Measurements from ENCODE around the gene SEC24B.

- TF ChIP-seq CTCF (IDR thresholded peaks at IDR 0.05) (no peak), POLR2A (IDR thresholded peaks at IDR 0.05) (peak in 1 of 2 donors; percentile 8)
Observed at GRCh38 chr4:109385260-109385659, 48.4 kb upstream of the SEC24B start.

All from thyroid gland (tissue), 4 donors.